BLaER1 treated with 17β-estradiol and CSF1 and Interleukin-3, amounts not matched to agents 10 nM and 100 nM (cell line): ENCODE data around the gene INIP.

ENCODE experiments used
- H3K27ac ChIP-seq, 11 experiments: shearing (Covaris generic); formaldehyde crosslinking; 2 replicates each; pipeline ENCODE4 v1.8.1; 2022
- H3K27me3 ChIP-seq, 11 experiments: shearing (Covaris generic); formaldehyde crosslinking; 2 replicates each; pipeline ENCODE4 v1.8.1; 2022
- H3K36me3 ChIP-seq, 11 experiments: shearing (Covaris generic); formaldehyde crosslinking; 2 replicates each; pipeline ENCODE4 v1.8.1; 2022
- H3K4me1 ChIP-seq, 10 experiments: shearing (Covaris generic); formaldehyde crosslinking; 2 replicates each; pipeline ENCODE4 v1.8.1; 2022
- H3K4me2 ChIP-seq, 11 experiments: shearing (Covaris generic); formaldehyde crosslinking; 2 replicates each; pipeline ENCODE4 v1.8.1; 2022
- H3K4me3 ChIP-seq, 10 experiments: shearing (Covaris generic); formaldehyde crosslinking; 2 replicates each; pipeline ENCODE4 v1.8.1; 2022
- H3K9ac ChIP-seq, 11 experiments: shearing (Covaris generic); formaldehyde crosslinking; 2 replicates each; pipeline ENCODE4 v1.8.1; 2022
- H3K9me3 ChIP-seq, 11 experiments: shearing (Covaris generic); formaldehyde crosslinking; replicated peaks in 1 of 11; 2 replicates each; pipeline ENCODE4 v1.8.1; 2022
- H4K20me1 ChIP-seq, 11 experiments: shearing (Covaris generic); formaldehyde crosslinking; 2 replicates each; pipeline ENCODE4 v1.8.1; 2022
- Cebpa-rat ChIP-seq, 11 experiments: shearing (Covaris generic); IDR thresholded peaks; 2 replicates each; pipeline ENCODE4 v1.8.1; 2022

The INIP gene

DNA sequence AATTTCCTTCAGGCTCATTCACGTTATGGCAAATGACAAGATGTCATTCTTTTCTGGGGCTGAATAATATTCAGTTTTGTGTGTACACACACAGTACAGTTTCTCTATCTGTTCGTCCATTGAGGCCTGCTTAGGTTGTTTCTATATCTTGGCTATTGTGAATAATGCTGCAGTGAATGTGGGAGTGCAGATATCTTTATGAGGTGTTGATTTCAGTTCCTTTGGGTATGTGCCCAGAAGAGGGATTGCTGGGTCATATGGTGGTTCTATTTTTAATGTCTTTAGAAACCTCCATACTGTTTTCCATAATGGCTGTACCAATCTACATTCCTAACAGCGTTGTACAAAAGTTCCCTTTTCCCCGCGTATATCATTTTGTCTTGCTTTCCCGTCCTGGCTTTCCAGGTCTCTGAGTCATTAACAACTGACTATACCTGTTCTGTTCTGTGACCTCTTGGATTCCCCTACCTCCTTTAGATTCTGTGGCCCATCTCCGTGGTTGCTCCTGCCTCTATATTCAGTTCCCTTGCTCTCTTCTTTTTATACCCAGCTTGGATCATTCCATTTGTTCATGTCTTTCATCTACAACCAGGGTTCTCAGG is 39.5 kb upstream of the INIP start:
- peaks cover 0 to 21% (median 12%) of the 10 kb centered on the region in 11 experiments; a peak in 13 of 22 replicates for H3K36me3 ChIP-seq
- no peak overlapping the region for H3K9ac ChIP-seq
- H3K9me3 ChIP-seq = no peaks in the 10 kb centered on the region
- H3K27me3 ChIP-seq = no peaks in the 10 kb centered on the region
- peaks cover 31 to 66% (median 36%) of the 10 kb centered on the region in 10 experiments for H3K4me1 ChIP-seq
- no peak overlapping the region for H3K4me3 ChIP-seq
- H3K4me2 ChIP-seq = peak overlapping the region in 3 of 11 experiments; percentile 6 to 29 (median 14); a peak in 2 of 22 replicates
- TF ChIP-seq Cebpa-rat (IDR thresholded peaks at IDR 0.05) = no peak
- H3K27ac ChIP-seq = no peak overlapping the region
- H4K20me1 ChIP-seq = peaks cover 0 to 100% (median 50%) of the 10 kb centered on the region in 11 experiments; a peak in 15 of 22 replicates

- no peaks in the 10 kb centered on the region for H3K9me3 ChIP-seq
- peak overlapping the region in 3 of 11 experiments; percentile 56 to 68 (median 66); a peak in 4 of 22 replicates for H3K27ac ChIP-seq
- H4K20me1 ChIP-seq = peaks cover 0 to 92% (median 42%) of the 10 kb centered on the region in 11 experiments; a peak in 15 of 22 replicates
- TF ChIP-seq Cebpa-rat (IDR thresholded peaks at IDR 0.05) = no peak
- no peak overlapping the region for H3K4me3 ChIP-seq
- H3K4me2 ChIP-seq = peak overlapping the region in 5 of 11 experiments; percentile 92 to 97 (median 96); a peak in 9 of 22 replicates
- H3K36me3 ChIP-seq = peaks cover 0 to 18% (median 12%) of the 10 kb centered on the region in 11 experiments; a peak in 13 of 22 replicates
- H3K27me3 ChIP-seq = no peaks in the 10 kb centered on the region
- H3K4me1 ChIP-seq = peaks cover 36 to 72% (median 42%) of the 10 kb centered on the region in 10 experiments
- peak overlapping the region in 2 of 11 experiments; percentile 31 to 51; a peak in 4 of 22 replicates for H3K9ac ChIP-seq
Measured at GRCh38 chr9:112755675-112756074, 37.8 kb upstream of the INIP start.

DNA sequence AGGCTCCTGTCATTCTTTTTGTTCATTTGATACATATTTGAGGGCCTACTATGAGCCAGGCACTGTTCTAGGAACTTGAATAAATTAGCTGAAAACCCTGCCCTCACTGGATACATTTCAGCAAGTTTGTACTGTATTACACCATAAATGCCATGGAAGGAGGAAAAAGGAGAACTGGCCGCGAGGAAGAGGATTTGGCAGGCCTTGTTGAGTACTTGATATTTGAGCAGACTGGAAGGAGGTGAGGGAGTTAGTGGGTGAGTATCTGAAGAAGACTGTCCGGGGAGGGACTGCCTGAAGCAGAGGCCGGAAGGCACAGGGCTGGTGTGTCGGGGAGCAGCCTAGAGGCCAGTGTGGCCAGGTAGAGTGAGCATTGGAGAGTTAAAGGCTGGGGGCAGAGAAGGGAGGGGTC is 37.1 kb upstream of the INIP start:
- Histone ChIP-seq H3K27ac (peak overlapping the region in 8 of 11 experiments; percentile 8 to 68 (median 47); a peak in 12 of 22 replicates), H3K36me3 (peaks cover 0 to 18% (median 12%) of the 10 kb centered on the region in 11 experiments; a peak in 13 of 22 replicates), H3K27me3 (no peaks in the 10 kb centered on the region), H3K4me3 (peak overlapping the region in 1 of 10 experiments; percentile 12; a peak in 1 of 20 replicates), H3K4me2 (peak overlapping the region; percentile 8 to 97 (median 92); a peak in 21 of 22 replicates), H4K20me1 (peaks cover 0 to 85% (median 35%) of the 10 kb centered on the region in 11 experiments; a peak in 15 of 22 replicates), H3K9ac (peak overlapping the region in 5 of 11 experiments; percentile 15 to 51 (median 28); a peak in 7 of 22 replicates), H3K9me3 (no peaks in the 10 kb centered on the region), H3K4me1 (peaks cover 39 to 68% (median 45%) of the 10 kb centered on the region in 10 experiments)
- TF ChIP-seq Cebpa-rat (IDR thresholded peaks at IDR 0.05) = no peak

- H3K9ac ChIP-seq = peak overlapping the region in 5 of 11 experiments; percentile 15 to 51 (median 28); a peak in 6 of 22 replicates
- no peaks in the 10 kb centered on the region for H3K9me3 ChIP-seq
- TF ChIP-seq Cebpa-rat (IDR thresholded peaks at IDR 0.05) = no peak
- H3K4me2 ChIP-seq = peak overlapping the region; percentile 8 to 97 (median 92); a peak in 21 of 22 replicates
- H3K27ac ChIP-seq = peak overlapping the region in 8 of 11 experiments; percentile 8 to 68 (median 47); a peak in 12 of 22 replicates
- peaks cover 0 to 81% (median 34%) of the 10 kb centered on the region in 11 experiments; a peak in 15 of 22 replicates for H4K20me1 ChIP-seq
- no peak overlapping the region for H3K4me3 ChIP-seq
- peaks cover 44 to 71% (median 50%) of the 10 kb centered on the region in 10 experiments for H3K4me1 ChIP-seq
- H3K27me3 ChIP-seq = no peaks in the 10 kb centered on the region
- H3K36me3 ChIP-seq = peaks cover 0 to 18% (median 12%) of the 10 kb centered on the region in 11 experiments; a peak in 13 of 22 replicates
Measured at GRCh38 chr9:112754578-112754977, 36.7 kb upstream of the INIP start.

GRCh38 chr9:112753725-112754124 is 35.8 kb upstream of the INIP start:
- peak overlapping the region in 2 of 11 experiments; percentile 23; a peak in 2 of 22 replicates for H3K9ac ChIP-seq
- no peaks in the 10 kb centered on the region for H3K9me3 ChIP-seq
- H4K20me1 ChIP-seq = peaks cover 0 to 72% (median 34%) of the 10 kb centered on the region in 11 experiments; a peak in 15 of 22 replicates
- no peak for TF ChIP-seq Cebpa-rat (IDR thresholded peaks at IDR 0.05)
- peaks cover 46 to 80% (median 53%) of the 10 kb centered on the region in 10 experiments for H3K4me1 ChIP-seq
- H3K4me3 ChIP-seq = no peak overlapping the region
- peak overlapping the region in 4 of 11 experiments; percentile 54 to 68 (median 61); a peak in 5 of 22 replicates for H3K27ac ChIP-seq
- peak overlapping the region in 9 of 11 experiments; percentile 8 to 97 (median 94); a peak in 15 of 22 replicates for H3K4me2 ChIP-seq
- no peaks in the 10 kb centered on the region for H3K27me3 ChIP-seq
- peaks cover 0 to 13% (median 9%) of the 10 kb centered on the region in 11 experiments; a peak in 13 of 22 replicates for H3K36me3 ChIP-seq

GRCh38 chr9:112752334-112753125 is 34.6 kb upstream of the INIP start:
- Histone ChIP-seq H3K4me2 (peak overlapping the region; percentile 83 to 98 (median 94)), H3K27ac (peak overlapping the region in 3 of 11 experiments; percentile 87 to 95 (median 91); a peak in 4 of 22 replicates), H3K36me3 (peaks cover 0 to 4% (median 0%) of the 10 kb centered on the region in 11 experiments; a peak in 1 of 22 replicates), H3K9ac (peak overlapping the region; percentile 90 to 97 (median 93); a peak in 17 of 22 replicates), H3K27me3 (no peaks in the 10 kb centered on the region), H4K20me1 (peaks cover 0 to 60% (median 34%) of the 10 kb centered on the region in 11 experiments; a peak in 14 of 22 replicates), H3K4me1 (peaks cover 53 to 85% (median 65%) of the 10 kb centered on the region in 10 experiments), H3K9me3 (no peaks in the 10 kb centered on the region), H3K4me3 (peak overlapping the region; percentile 96 to 99 (median 98); a peak in 15 of 20 replicates)
- no peak for TF ChIP-seq Cebpa-rat (IDR thresholded peaks at IDR 0.05)

DNA sequence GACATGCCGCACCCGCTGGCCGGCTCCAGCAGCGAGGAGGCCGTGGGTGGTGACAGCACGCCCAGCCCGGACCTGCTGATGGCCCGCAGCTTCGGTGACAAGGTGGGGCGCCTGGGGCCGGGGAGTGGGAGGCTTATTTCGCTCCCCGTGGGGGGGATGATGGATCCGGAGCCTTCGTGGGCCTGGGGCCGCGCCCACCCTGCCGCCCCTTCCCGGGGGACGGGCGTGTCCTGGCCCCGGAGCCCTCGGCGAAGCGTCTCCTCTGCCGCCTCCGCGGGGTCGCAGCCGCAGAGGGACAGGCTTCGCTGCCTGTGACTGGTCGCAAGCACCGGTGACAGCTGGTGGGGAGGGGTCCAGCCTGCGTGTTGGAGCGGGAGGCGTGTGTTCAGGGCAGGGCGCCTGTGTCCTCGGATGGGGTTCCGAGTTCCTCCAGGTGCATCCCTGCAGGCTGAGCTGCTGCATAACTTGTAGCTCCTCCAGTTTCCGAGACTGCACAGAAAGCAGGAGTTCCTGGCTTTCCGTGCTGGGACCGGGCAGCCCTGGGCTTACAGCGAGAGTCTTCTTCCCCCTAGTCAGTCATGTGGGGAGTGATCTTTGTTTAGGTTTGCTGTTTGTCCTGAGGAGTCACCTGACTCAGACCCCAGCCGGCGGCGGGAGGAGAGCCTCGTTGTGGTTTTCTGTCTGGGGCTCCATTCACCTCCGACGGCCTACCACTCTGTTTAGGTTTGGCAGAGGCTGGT is 33.3 kb upstream of the INIP start:
- Histone ChIP-seq H4K20me1 (peaks cover 0 to 49% (median 32%) of the 10 kb centered on the region in 11 experiments; a peak in 14 of 22 replicates), H3K4me3 (peak overlapping the region; percentile 96 to 99 (median 98)), H3K36me3 (0 out of 22 replicates have a peak, but pooled peaks cover 0 to 2% (median 0%) of the 10 kb centered on the region in 11 experiments), H3K4me2 (peak overlapping the region; percentile 83 to 98 (median 94)), H3K9me3 (no peaks in the 10 kb centered on the region), H3K27ac (peak overlapping the region; percentile 79 to 95 (median 88)), H3K9ac (peak overlapping the region; percentile 90 to 97 (median 93)), H3K4me1 (peaks cover 53 to 81% (median 67%) of the 10 kb centered on the region in 10 experiments), H3K27me3 (no peaks in the 10 kb centered on the region)
- TF ChIP-seq Cebpa-rat (IDR thresholded peaks at IDR 0.05) = no peak

DNA sequence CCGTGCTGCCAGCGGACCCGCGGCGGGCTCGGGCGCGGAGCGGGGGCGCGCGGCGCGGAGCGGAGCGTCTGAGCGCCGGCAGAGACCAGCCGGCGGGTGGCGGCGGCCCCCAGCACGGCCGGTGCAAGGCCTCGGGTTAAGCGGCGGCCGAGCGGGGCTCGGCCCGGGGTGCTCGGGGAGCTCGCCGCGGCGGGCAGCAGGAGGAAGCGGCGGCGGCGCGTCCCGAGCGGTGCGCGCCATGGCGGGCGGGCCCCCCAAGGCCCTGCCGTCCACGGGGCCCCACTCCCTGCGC is 32.8 kb upstream of the INIP start:
- no peak for TF ChIP-seq Cebpa-rat (IDR thresholded peaks at IDR 0.05)
- Histone ChIP-seq H3K27ac (peak overlapping the region; percentile 79 to 95 (median 88)), H4K20me1 (peaks cover 0 to 47% (median 32%) of the 10 kb centered on the region in 11 experiments; a peak in 14 of 22 replicates), H3K4me1 (peaks cover 53 to 77% (median 65%) of the 10 kb centered on the region in 10 experiments), H3K4me2 (peak overlapping the region; percentile 83 to 98 (median 94)), H3K36me3 (no peaks in the 10 kb centered on the region), H3K4me3 (peak overlapping the region; percentile 96 to 99 (median 98)), H3K27me3 (no peaks in the 10 kb centered on the region), H3K9me3 (no peaks in the 10 kb centered on the region), H3K9ac (peak overlapping the region; percentile 90 to 97 (median 93))
